GM18526 (cell line): ENCODE data around the gene LGR6.

Experiments
- POLR2A ChIP-seq: IDR thresholded peaks from 3 replicates; pipeline ENCODE4 v1.6.1; 2011; ENCODE audit not compliant: insufficient read length; ENCODE audit errors: extremely low read depth

LGR6 gene

DNA sequence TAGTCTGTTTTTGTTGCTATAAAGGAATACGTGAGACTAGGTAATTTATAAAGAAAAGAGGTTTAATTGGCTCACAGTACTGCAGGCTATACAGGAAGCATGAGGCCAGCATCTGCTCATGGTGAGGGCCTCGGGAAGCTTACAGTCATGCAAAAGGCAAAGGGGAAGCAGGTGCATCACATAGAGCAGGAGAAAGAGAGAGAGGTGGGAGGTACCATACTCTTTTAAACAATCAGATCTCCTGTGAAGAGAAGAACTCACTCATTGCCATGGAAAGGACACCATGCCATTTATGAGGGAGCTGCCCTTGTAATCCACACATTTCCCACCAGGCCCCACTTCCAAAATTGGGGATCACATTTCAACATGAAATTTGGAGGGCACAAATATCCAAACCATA lies 167.6 kb downstream of the LGR6 start:
- TF ChIP-seq POLR2A = no peak

DNA sequence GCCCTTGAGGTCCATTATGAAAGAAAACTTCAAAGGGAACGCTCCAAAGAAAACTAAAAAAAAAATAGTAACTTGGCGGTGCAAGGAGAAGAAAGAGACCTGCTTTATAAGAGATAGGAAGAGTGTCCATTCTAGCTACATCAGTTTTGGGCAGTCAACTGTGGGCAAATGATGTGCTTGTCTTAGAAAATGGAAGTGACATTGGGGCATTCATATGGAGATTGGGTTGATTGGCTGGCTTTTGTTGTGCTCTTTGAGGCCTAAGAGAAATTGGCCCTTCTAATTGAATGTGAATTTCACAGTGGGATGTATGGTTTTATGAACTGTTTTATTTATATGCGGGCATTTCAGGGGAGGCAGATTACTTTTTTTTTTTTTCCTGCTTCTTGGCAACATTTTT lies 168.1 kb downstream of the LGR6 start:
- no peak for TF ChIP-seq POLR2A

DNA sequence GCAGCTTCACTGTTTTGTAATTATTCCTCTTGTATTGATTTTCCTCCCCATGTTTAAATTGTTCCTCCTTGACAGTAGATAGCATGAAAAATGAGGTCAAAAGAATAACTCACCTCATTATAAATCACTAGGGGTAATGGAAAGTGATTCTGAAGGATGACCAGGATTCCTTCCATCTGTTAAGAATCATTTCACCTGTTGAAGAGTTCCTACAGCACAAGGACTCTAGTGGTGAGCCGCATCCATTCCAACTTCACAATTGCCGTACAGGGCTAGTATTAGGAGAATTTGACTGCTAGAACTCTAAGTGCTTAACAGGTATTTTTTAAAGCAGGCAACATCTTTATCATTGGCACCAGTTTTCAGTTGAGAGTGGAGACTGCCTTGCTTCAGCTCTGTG lies 168.6 kb downstream of the LGR6 start:
- TF ChIP-seq POLR2A = no peak

DNA sequence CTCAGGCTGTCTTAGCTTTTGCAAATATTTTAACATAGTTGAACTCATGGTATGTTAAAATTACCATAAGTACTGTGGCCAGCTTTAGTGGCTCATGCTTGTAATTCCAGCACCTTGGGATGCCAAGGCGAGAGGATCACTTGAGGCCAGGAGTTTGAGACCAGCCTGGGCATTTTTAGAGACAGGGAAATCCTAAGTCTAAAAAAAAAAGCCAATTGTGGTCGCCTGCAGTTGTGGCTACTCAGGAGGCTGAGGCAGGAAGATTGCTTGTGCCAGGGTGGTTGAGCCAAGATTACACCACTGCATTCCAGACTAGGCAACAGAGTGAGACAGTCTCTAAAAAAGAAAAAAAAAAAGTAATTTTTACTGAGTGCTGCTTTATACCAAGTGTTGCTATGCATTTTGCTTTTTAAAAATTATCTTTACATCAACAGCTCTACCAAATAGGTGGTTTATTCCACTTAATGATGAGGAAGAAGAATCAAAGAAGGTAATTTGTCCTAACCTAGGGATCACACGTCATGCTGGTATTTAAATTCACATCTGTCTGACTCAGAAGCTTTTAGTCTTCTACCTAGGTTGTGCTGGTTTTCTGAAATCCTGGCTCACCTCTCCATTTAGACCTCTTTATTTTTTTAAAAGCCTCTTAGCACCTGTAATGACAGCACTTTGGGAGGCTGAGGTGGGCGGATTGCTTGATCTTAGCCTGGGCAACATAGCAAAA lies 171.7 kb downstream of the LGR6 start:
- no peak for TF ChIP-seq POLR2A

DNA sequence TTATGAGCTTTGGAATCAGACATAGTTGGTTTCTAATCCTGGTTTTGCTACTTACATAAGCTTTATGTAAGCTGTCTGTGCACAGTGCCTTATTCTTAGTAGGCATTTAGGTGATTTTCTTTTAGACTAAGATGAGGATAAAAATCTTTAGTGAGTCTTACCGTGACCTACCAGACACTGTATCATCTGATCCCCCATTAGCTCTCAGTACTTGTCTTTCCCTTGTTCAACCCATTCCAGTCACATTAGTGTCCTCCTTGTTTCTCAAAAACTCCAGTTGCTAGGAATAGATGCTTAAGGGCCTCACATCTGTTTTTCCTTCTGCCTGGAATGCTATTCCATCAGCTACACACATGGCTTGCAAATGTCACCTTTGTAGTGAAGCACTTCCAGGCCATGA lies 173.7 kb downstream of the LGR6 start:
- no peak for TF ChIP-seq POLR2A
